Naive thymus-derived CD4-positive, alpha-beta T cell (primary cell): Measurements from ENCODE around the gene HBM. TPM values are rescaled to one million over a fixed set of nuclear protein-coding genes. Genes with fewer than 3 reads are reported as not detected.

Experiments
- ATAC-seq: fragments of 150-1000 bp; cut with Tn5 transposase; 2 replicates; pipeline ENCODE4 v1.10.0; 2021; ENCODE audit warnings: mild to moderate bottlenecking, moderate library complexity
- CTCF ChIA-PET: fragments of 350-600 bp; sonication (Branson Sonifier 250); formaldehyde crosslinking; loops from one replicate; lab custom pipeline; 2021; ENCODE audit warnings: antibody characterized with exemption; lab: Charles Lee
- POLR2A ChIA-PET: fragments of 350-600 bp; sonication (Branson Sonifier 250); formaldehyde crosslinking; loops from one replicate; lab custom pipeline; 2021; ENCODE audit warnings: antibody characterized with exemption, inconsistent platforms; lab: Charles Lee
- DNase-seq, 9 donors: peaks; one replicate each; pipeline versions ENCODE4 v3.0.0 to v3.0.0-alpha.2; 2020 to 2022; ENCODE audit warnings: mixed read lengths in 1 of 9
- H3K27ac ChIP-seq: one replicate; pipeline ENCODE4 v1.7.0; 2013; ENCODE audit warnings: mild to moderate bottlenecking, low read depth, low read length, moderate library complexity
- H3K27me3 ChIP-seq, 2 donors: one replicate each; pipeline ENCODE4 v1.7.0; 2013; ENCODE audit warnings: low read length in 2 of 2, mild to moderate bottlenecking in 2 of 2, moderate library complexity in 2 of 2; ENCODE audit not compliant: control insufficient read depth in 2 of 2, insufficient read depth in 2 of 2
- H3K36me3 ChIP-seq, 3 experiments: 1 replicate in 2 of 3; 2 replicates in 1 of 3; pipeline ENCODE4 v1.7.0; 2013; ENCODE audit warnings: low read length in 3 of 3, mild to moderate bottlenecking in 3 of 3, moderate library complexity in 1 of 3; ENCODE audit not compliant: insufficient read depth in 3 of 3, control insufficient read depth in 2 of 3
- H3K4me1 ChIP-seq, 2 donors: one replicate each; pipeline ENCODE4 v1.7.0; 2013; ENCODE audit warnings: low read length in 2 of 2, mild to moderate bottlenecking in 2 of 2, moderate library complexity in 1 of 2; ENCODE audit not compliant: control insufficient read depth in 2 of 2, insufficient read depth in 2 of 2
- H3K4me3 ChIP-seq: 2 replicates; pipeline ENCODE4 v1.7.0; 2013; ENCODE audit warnings: mild to moderate bottlenecking, low read length
- H3K9me3 ChIP-seq, 3 experiments: 1 replicate in 2 of 3; 2 replicates in 1 of 3; pipeline ENCODE4 v1.7.0; 2013; ENCODE audit warnings: low read length in 3 of 3; ENCODE audit not compliant: control insufficient read depth in 2 of 3
- H3K27ac Mint-ChIP-seq, 9 donors: one replicate each; pipeline ENCODE4 v1.8.0; 2020 to 2022; ENCODE audit warnings: mixed read lengths in 9 of 9, mild to moderate bottlenecking in 8 of 9, moderate library complexity in 5 of 9, inconsistent platforms in 2 of 9
- H3K27me3 Mint-ChIP-seq, 5 donors: one replicate each; pipeline ENCODE4 v1.8.0; 2021 to 2022; ENCODE audit warnings: mixed read lengths in 5 of 5, mild to moderate bottlenecking in 1 of 5
- H3K36me3 Mint-ChIP-seq, 5 donors: one replicate each; pipeline ENCODE4 v1.8.0; 2020 to 2022; ENCODE audit warnings: mixed read lengths in 5 of 5, mild to moderate bottlenecking in 3 of 5, inconsistent platforms in 1 of 5
- H3K4me1 Mint-ChIP-seq, 7 donors: one replicate each; pipeline ENCODE4 v1.8.0; 2020 to 2022; ENCODE audit warnings: mixed read lengths in 7 of 7, mild to moderate bottlenecking in 3 of 7, inconsistent platforms in 1 of 7
- H3K4me3 Mint-ChIP-seq, 10 donors: one replicate each; pipeline ENCODE4 v1.8.0; 2020 to 2022; ENCODE audit warnings: mild to moderate bottlenecking in 10 of 10, mixed read lengths in 10 of 10, moderate library complexity in 6 of 10, inconsistent platforms in 2 of 10
- H3K9me3 Mint-ChIP-seq, 11 donors: one replicate each; pipeline ENCODE4 v1.8.0; 2020 to 2022; ENCODE audit warnings: mixed read lengths in 11 of 11, mild to moderate bottlenecking in 4 of 11, inconsistent platforms in 1 of 11, moderate library complexity in 1 of 11
- intact Hi-C, 2 donors: fragments of 100-400 bp; cut with micrococcal nuclease; formaldehyde crosslinking; loops; one replicate each; pipeline ENCODE4 v1.15.1; 2023
- polyA plus RNA-seq, 2 donors: library from polyadenylated mRNA; unstranded; fragments of 300-500 nt; fragmentation: Illumina TruSeq; gene quantifications; one replicate each; pipeline ENCODE4 v1.2.3, GENCODE V29; 2021
- total RNA-seq, 6 experiments: library from RNA in 5 of 6; stranded (reverse) in 5 of 6; gene quantifications; 1 replicate in 5 of 6; 2 replicates in 1 of 6; pipeline ENCODE4 v1.2.3 and lab custom pipeline; 2021 to 2026

HBM gene, protein sequence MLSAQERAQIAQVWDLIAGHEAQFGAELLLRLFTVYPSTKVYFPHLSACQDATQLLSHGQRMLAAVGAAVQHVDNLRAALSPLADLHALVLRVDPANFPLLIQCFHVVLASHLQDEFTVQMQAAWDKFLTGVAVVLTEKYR
- total RNA-seq (not detected), polyA plus RNA-seq (not detected), total RNA-seq (lab: John Stamatoyannopoulos, UW) (not detected)

- Histone ChIP-seq H3K27me3 (peaks cover 0 to 20% of the 10 kb centered on the region in 2 donors), H3K36me3 (no peaks in the 10 kb centered on the region), H3K4me3 (no peak within 1 kb of the TSS), H3K9me3 (no peaks in the 10 kb centered on the region), H3K27ac (no peak within 1 kb of the TSS), H3K4me1 (peaks cover 4 to 8% of the 10 kb centered on the region in 2 donors)
- peaks cover 0 to 1% (median 0%) of the 10 kb centered on the region in 11 donors for H3K9me3 Mint-ChIP-seq
- H3K36me3 Mint-ChIP-seq = peaks cover 0 to 4% (median 0%) of the 10 kb centered on the region in 5 donors
- peaks cover 30 to 62% (median 41%) of the 10 kb centered on the region in 5 donors for H3K27me3 Mint-ChIP-seq
- CTCF ChIA-PET = no interaction called here
- H3K4me3 Mint-ChIP-seq = peak within 1 kb of the TSS; percentile 36 to 78 (median 57)
- no peak within 1 kb of the TSS for H3K27ac Mint-ChIP-seq
- intact Hi-C loops = no loop called here
- peak; percentile 21 for ATAC-seq
- POLR2A ChIA-PET = interaction anchor here (1.3 kb wide), 1 partner anchor 10 kb away, joined by 3 read pairs; no protein-coding TSS in a partner anchor
- H3K4me1 Mint-ChIP-seq = peaks cover 4 to 15% (median 6%) of the 10 kb centered on the region in 7 donors
- DNase-seq = no peak
Observed at GRCh38 chr16:165539-166374, at the start of gene HBM. Gene HBM, plus strand, starts transcription at chr16:165978. Its CDS starts 20 bp downstream, at chr16:165998.

- peaks cover 0 to 6% (median 0%) of the 10 kb centered on the region in 7 donors for H3K4me1 Mint-ChIP-seq
- no peaks in the 10 kb centered on the region for H3K9me3 ChIP-seq
- no peak overlapping the region for H3K4me3 ChIP-seq
- intact Hi-C loops = loop anchor here (2.0 to 5.0 kb wide), 2 partner anchors 65 to 191 kb away; partner anchors contain the start of gene HBQ1 (in 1 of the 2)
- no peaks in the 10 kb centered on the region for H3K27me3 ChIP-seq
- DNase-seq = no peak
- ATAC-seq = no peak
- no peaks in the 10 kb centered on the region for H3K27me3 Mint-ChIP-seq
- ChIA-PET POLR2A (interaction anchor here (2.7 kb wide), 1 partner anchor 246 kb away, joined by 8 read pairs; no protein-coding TSS in a partner anchor), CTCF (interaction anchor here (1.5 kb wide), 1 partner anchor 66 kb away, joined by 8 read pairs; no protein-coding TSS in a partner anchor)
- no peak overlapping the region for H3K4me3 Mint-ChIP-seq
- no peak overlapping the region for H3K27ac ChIP-seq
- peaks cover 3 to 5% of the 10 kb centered on the region in 2 donors for H3K4me1 ChIP-seq
- H3K36me3 ChIP-seq = peaks cover 0 to 48% (median 6%) of the 10 kb centered on the region in 3 experiments
- H3K27ac Mint-ChIP-seq = no peak overlapping the region
- no peaks in the 10 kb centered on the region for H3K9me3 Mint-ChIP-seq
- peaks cover 4 to 19% (median 6%) of the 10 kb centered on the region in 5 donors for H3K36me3 Mint-ChIP-seq
Observed at GRCh38 chr16:116015-116414, 49.8 kb upstream of the HBM start.

GRCh38 chr16:117379-118365, 48.1 kb upstream of the HBM start:
- ATAC-seq (peak; percentile 87), DNase-seq (peak; percentile 39 to 74 (median 63))
- Mint-ChIP-seq H3K4me1 (peaks cover 0 to 6% (median under 1%) of the 10 kb centered on the region in 7 donors), H3K4me3 (no peak overlapping the region), H3K27ac (no peak overlapping the region), H3K27me3 (no peaks in the 10 kb centered on the region), H3K36me3 (peaks cover 4 to 10% (median 6%) of the 10 kb centered on the region in 5 donors), H3K9me3 (no peaks in the 10 kb centered on the region)
- POLR2A ChIA-PET = interaction anchor here (0.6 to 2.7 kb wide), 3 partner anchors 11 to 270 kb away, joined by 3 to 8 read pairs (median 4); no protein-coding TSS in a partner anchor
- peaks cover 3 to 5% of the 10 kb centered on the region in 2 donors for H3K4me1 ChIP-seq
- H3K4me3 ChIP-seq = no peak overlapping the region
- intact Hi-C loops = loop anchor here (1.0 to 5.0 kb wide), 4 partner anchors 63 to 245 kb away; partner anchors contain the start of gene HBQ1 (in 1 of the 2)
- CTCF ChIA-PET = interaction anchor here (0.6 to 2.9 kb wide), 7 partner anchors 8 to 244 kb away, joined by 3 to 18 read pairs (median 4); no protein-coding TSS in a partner anchor
- H3K36me3 ChIP-seq = peaks cover 0 to 39% (median 6%) of the 10 kb centered on the region in 3 experiments
- no peaks in the 10 kb centered on the region for H3K27me3 ChIP-seq
- H3K9me3 ChIP-seq = no peaks in the 10 kb centered on the region
- no peak overlapping the region for H3K27ac ChIP-seq

DNA sequence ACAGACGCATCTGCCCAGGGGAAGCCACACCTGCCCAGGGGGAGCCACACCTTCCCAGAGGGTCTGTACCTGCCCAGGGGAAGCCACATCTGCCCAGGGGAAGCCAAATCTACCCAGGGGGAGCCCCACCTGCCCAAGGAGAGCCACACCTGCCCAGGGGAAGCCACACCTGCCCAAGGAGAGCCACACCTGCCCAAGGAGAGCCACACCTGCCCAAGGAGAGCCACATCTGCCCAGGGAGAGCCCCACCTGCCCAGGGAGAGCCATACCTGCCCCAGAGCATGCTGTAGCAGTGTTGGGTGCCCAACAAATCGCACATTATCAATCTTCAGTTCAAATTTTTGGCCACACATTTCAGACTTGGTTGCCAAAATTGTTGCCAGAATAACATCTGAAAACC, 46.9 kb upstream of the HBM start:
- Mint-ChIP-seq H3K27ac (no peak overlapping the region), H3K4me3 (no peak overlapping the region), H3K36me3 (peaks cover 2 to 18% (median 6%) of the 10 kb centered on the region in 5 donors), H3K4me1 (peaks cover 0 to 9% (median 2%) of the 10 kb centered on the region in 7 donors), H3K27me3 (no peaks in the 10 kb centered on the region), H3K9me3 (no peaks in the 10 kb centered on the region)
- H3K27ac ChIP-seq = no peak overlapping the region
- CTCF ChIA-PET = interaction anchor here (0.6 to 2.9 kb wide), 3 partner anchors 12 to 243 kb away, joined by 3 to 18 read pairs (median 15); no protein-coding TSS in a partner anchor
- intact Hi-C loops = loop anchor here in 1 of 2 donors (1.0 to 5.0 kb wide), 2 partner anchors 188 to 243 kb away; no protein-coding TSS in a partner anchor
- peaks cover 3 to 5% of the 10 kb centered on the region in 2 donors for H3K4me1 ChIP-seq
- POLR2A ChIA-PET = interaction anchor here (2.7 kb wide), 1 partner anchor 243 kb away, joined by 8 read pairs; no protein-coding TSS in a partner anchor
- peaks cover 0 to 34% (median 6%) of the 10 kb centered on the region in 3 experiments for H3K36me3 ChIP-seq
- no peak overlapping the region for H3K4me3 ChIP-seq
- ATAC-seq (no peak), DNase-seq (no peak)
- H3K27me3 ChIP-seq = no peaks in the 10 kb centered on the region
- no peaks in the 10 kb centered on the region for H3K9me3 ChIP-seq

DNA sequence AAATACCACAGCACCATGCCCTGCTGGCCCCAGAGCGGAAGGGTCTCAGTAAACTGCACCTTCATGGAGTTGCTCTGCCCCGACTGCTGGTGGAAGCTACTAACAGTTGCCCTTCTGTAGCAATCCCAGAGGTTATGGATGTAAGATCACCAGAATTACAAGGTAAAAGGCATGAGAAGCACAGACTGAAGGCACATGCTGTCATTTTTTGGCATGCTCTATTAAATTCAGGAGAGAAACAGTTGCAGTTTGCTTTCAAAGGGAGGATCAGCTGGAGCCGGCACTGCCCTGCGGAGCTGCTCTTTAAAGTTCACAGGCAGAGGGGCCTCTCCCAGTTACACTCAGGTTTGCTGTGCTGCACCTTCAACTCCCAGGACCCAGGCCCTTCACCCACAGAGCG, 46.5 kb upstream of the HBM start:
- H3K27me3 Mint-ChIP-seq = no peaks in the 10 kb centered on the region
- Histone ChIP-seq H3K9me3 (no peaks in the 10 kb centered on the region), H3K36me3 (peaks cover 0 to 30% (median 6%) of the 10 kb centered on the region in 3 experiments), H3K27ac (no peak overlapping the region), H3K27me3 (no peaks in the 10 kb centered on the region), H3K4me3 (no peak overlapping the region), H3K4me1 (peaks cover 3 to 8% of the 10 kb centered on the region in 2 donors)
- POLR2A ChIA-PET = no interaction called here
- no peak overlapping the region for H3K27ac Mint-ChIP-seq
- CTCF ChIA-PET = interaction anchor here (2.9 kb wide), 1 partner anchor 12 kb away, joined by 15 read pairs; no protein-coding TSS in a partner anchor
- peaks cover 0 to 9% (median 0%) of the 10 kb centered on the region in 7 donors for H3K4me1 Mint-ChIP-seq
- DNase-seq (no peak), ATAC-seq (no peak)
- no peak overlapping the region for H3K4me3 Mint-ChIP-seq
- H3K36me3 Mint-ChIP-seq = peaks cover 2 to 19% (median 3%) of the 10 kb centered on the region in 5 donors
- H3K9me3 Mint-ChIP-seq = no peaks in the 10 kb centered on the region
- intact Hi-C loops = loop anchor here in 1 of 2 donors (5.0 kb wide), 1 partner anchor 188 kb away; no protein-coding TSS in a partner anchor
